ENCODE results near the gene UAP1L1. TPM values are rescaled to one million over a fixed set of nuclear protein-coding genes. Genes with fewer than 3 reads are reported as not detected.

Gene UAP1L1
- total and polyA plus RNA-seq, 3 donors from 2014 or later, result 6.9 to 10.1 (median 7.2) TPM

GRCh38 chr9:137095664-137096517, 18.6 kb downstream of the UAP1L1 start:
- no peaks in the 10 kb centered on the region for H3K36me3 ChIP-seq (ENCODE audit: low read depth, missing control alignments)
- no peak overlapping the region for H3K4me3 ChIP-seq
- 84 to 87% methylated on average over 27 to 30 of the region's 30 CpGs for WGBS, 2 donors
- no peaks in the 10 kb centered on the region for H3K9me3 ChIP-seq
- no peak for DNase-seq
- intact Hi-C loops (cut with DNase I; ENCODE audit: low total_unique reads), result no loop called here
- H3K27ac ChIP-seq, result no peak overlapping the region
- TF ChIP-seq CTCF (IDR thresholded peaks at IDR 0.05) (no peak), POLR2A (IDR thresholded peaks at IDR 0.05) (no peak)
- H3K4me1 ChIP-seq, result no peaks in the 10 kb centered on the region
- no peaks in the 10 kb centered on the region for H3K27me3 ChIP-seq

- no peaks in the 10 kb centered on the region for H3K36me3 ChIP-seq (ENCODE audit: low read depth, missing control alignments)
- intact Hi-C loops (cut with DNase I; ENCODE audit: low total_unique reads), result no loop called here
- TF ChIP-seq CTCF (IDR thresholded peaks at IDR 0.05), result no peak
- TF ChIP-seq POLR2A (IDR thresholded peaks at IDR 0.05), result no peak
- no peaks in the 10 kb centered on the region for H3K27me3 ChIP-seq
- no peaks in the 10 kb centered on the region for H3K4me1 ChIP-seq
- no peak overlapping the region for H3K4me3 ChIP-seq
- no peak for DNase-seq
- no peaks in the 10 kb centered on the region for H3K9me3 ChIP-seq
- H3K27ac ChIP-seq, result no peak overlapping the region
- 92 to 93% methylated on average over 31 of the region's 31 CpGs for WGBS, 2 donors
Observed at GRCh38 chr9:137096785-137097546, 19.6 kb downstream of the UAP1L1 start.

- intact Hi-C loops (cut with DNase I; ENCODE audit: low total_unique reads), result no loop called here
- TF ChIP-seq POLR2A (IDR thresholded peaks at IDR 0.05) (no peak), CTCF (IDR thresholded peaks at IDR 0.05) (no peak)
Observed at GRCh38 chr9:137097761-137098462, 20.6 kb downstream of the UAP1L1 start.

GRCh38 chr9:137099231-137099630, 21.9 kb downstream of the UAP1L1 start:
- Histone ChIP-seq H3K4me3 (no peak overlapping the region), H3K27me3 (no peaks in the 10 kb centered on the region), H3K4me1 (no peaks in the 10 kb centered on the region), H3K36me3 (ENCODE audit: low read depth, missing control alignments) (no peaks in the 10 kb centered on the region), H3K27ac (no peak overlapping the region), H3K9me3 (no peaks in the 10 kb centered on the region)
- intact Hi-C loops (cut with DNase I; ENCODE audit: low total_unique reads), result no loop called here
- DNase-seq, result no peak
- TF ChIP-seq CTCF (IDR thresholded peaks at IDR 0.05) (no peak), POLR2A (IDR thresholded peaks at IDR 0.05) (no peak)
- WGBS, 2 donors, result 93 to 95% methylated on average over 11 to 14 of the region's 14 CpGs

More at GRCh38 chr9:137097761-137098462, 20.6 kb downstream of the UAP1L1 start:
- 90% methylated on average over 9 to 16 of the region's 20 CpGs for WGBS, 2 donors
- Histone ChIP-seq H3K9me3 (no peaks in the 10 kb centered on the region), H3K4me3 (no peak overlapping the region), H3K27me3 (no peaks in the 10 kb centered on the region), H3K4me1 (no peaks in the 10 kb centered on the region), H3K36me3 (ENCODE audit: low read depth, missing control alignments) (no peaks in the 10 kb centered on the region), H3K27ac (no peak overlapping the region)
- DNase-seq, result no peak

Data from testis (tissue), 3 donors.